Measurements from ENCODE around the gene ACTG2.

GRCh38 chr2:73921581-73921980 lies 28.8 kb downstream of the ACTG2 start:
- TF ChIP-seq POLR2AphosphoS5 (IDR thresholded peaks at IDR 0.05; ENCODE audit: low read depth) (no peak), CTCF (IDR thresholded peaks at IDR 0.05; ENCODE audit: insufficient read depth, low read length) (no peak)
